ENCODE data around the gene TMTC2.
A peak's percentile ranks its signal among the peaks of the same experiment; 100 is the strongest.

The TMTC2 gene

DNA sequence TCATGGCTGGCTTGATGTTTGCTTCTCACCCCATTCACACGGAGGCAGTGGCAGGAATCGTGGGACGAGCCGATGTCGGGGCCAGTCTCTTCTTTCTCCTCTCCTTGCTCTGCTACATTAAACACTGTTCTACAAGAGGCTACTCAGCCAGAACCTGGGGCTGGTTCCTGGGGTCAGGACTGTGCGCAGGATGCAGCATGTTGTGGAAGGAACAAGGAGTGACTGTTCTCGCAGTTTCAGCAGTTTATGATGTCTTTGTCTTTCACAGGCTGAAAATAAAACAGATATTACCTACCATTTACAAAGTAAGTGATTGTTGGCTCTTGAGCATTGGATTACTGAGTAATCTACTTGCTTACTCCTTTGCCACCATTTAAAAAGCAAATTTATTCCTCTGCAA is 170.6 kb downstream of the TMTC2 start:
- no peak for FAIRE-seq

DNA sequence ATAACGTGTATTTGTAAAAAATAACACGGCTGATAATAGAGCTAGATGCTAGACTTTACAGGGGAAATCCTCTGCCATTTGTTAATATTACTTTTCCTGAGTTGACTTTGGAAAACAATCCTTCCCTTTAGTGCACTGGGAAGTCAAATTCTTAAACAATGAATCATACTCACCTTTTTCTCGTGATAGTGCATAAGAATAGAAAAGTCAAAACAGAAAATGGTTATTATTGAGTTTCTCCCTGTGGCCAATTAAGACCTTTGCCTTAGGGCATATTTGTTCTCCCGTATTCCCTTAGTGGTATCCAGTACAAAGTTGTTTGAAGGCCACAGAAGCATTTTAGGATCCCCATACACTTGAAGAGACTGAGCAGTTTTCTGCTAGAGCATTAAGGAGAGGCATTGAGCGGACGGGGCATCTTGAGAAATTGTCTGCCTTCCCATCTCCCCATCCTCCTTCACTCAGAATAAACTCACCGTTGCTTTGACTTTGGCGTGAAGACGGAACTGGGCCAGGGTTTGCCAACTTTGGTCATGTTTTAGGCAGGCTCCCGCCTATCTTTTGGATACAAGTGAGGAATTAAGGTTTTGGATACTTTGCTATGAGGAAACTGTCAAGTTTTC is 171.3 kb downstream of the TMTC2 start:
- FAIRE-seq = no peak

DNA sequence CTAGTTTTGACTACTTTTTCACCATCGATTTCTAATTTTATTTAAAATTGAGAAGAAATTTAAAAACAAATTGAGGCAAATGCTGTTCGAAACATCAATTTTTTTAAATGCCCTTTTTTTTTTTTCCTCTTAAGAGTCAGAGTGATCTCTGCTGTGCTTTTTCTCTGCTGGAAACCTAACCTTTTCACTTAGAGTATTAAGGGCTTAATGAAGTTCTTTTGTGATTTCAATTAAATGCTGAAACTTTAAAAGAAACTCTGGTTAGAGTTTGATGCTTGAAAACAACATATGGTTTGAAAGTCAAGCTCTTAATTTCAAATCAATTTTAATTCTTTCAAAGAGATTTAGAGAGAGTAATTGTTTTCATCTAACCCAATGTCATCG is 171.8 kb downstream of the TMTC2 start:
- no peak for FAIRE-seq

GRCh38 chr12:82862069-82862841 is 175.5 kb downstream of the TMTC2 start:
- FAIRE-seq = peak; percentile 27

DNA sequence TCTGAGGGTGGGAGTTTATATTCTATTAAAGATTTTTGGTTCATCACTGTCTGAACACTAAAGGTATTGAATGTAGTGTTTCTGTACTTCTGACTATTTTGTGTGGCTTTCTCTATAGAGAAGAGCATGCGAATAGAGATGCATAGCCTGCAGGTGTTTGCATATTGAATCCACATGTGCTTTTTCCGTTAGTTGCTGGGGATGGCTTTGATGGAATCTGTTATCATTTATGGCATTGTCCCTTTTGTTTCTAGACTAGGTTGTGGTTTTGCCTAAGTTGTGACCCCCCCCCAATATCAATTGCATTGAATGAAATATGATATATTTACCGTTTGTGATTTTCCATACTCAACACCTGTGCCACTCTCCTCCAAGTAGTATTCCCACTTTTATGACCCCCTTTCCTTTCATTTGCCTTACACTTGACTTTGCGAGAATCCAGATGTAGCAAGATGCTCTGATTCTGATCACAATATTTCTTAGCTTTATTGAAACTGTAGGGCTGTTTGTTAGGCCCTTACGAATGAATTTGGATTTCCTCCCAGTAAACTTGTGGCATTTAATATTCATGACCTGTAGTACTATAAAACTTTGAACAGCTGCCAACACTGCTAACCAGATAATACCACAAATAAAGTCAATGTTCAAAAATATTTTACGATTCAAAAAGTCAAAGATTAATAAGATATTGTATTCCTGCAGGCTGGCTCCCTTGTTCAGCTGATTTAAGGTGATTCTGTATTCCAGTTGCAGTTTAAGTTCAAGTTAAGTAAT is 176.4 kb downstream of the TMTC2 start:
- peak; percentile 27 for FAIRE-seq

GRCh38 chr12:82866227-82866775 is 179.6 kb downstream of the TMTC2 start:
- no peak for FAIRE-seq

- peak; percentile 90 for FAIRE-seq
Measured at GRCh38 chr12:82866946-82867345, 180.2 kb downstream of the TMTC2 start.

GRCh38 chr12:82867762-82868500 is 181.2 kb downstream of the TMTC2 start:
- FAIRE-seq = no peak

GRCh38 chr12:82870771-82871377 is 184.2 kb downstream of the TMTC2 start:
- FAIRE-seq = no peak

GRCh38 chr12:82872088-82872487 is 185.4 kb downstream of the TMTC2 start:
- no peak for FAIRE-seq

GRCh38 chr12:82873309-82873708 is 186.6 kb downstream of the TMTC2 start:
- FAIRE-seq = no peak

GRCh38 chr12:82873951-82874350 is 187.2 kb downstream of the TMTC2 start:
- peak; percentile 51 for FAIRE-seq

DNA sequence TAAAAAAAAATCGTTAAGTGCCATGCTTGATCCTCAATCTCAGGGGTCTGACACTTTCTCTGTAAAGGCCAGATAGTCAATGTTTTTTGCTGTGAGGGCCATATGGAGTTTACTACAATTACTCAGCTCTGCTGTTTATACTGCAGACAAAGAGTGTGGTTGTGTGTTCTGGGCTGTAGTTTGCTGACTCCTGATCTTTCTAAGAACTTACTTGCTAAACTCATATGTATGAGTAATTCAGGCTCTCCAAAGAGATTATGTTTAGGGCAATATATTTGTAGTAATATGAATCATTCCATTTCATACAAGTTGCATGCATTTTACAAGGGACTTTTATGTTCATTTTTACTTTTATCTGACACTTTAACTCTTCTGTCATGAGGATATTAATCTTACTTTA is 188.2 kb downstream of the TMTC2 start:
- no peak for FAIRE-seq

DNA sequence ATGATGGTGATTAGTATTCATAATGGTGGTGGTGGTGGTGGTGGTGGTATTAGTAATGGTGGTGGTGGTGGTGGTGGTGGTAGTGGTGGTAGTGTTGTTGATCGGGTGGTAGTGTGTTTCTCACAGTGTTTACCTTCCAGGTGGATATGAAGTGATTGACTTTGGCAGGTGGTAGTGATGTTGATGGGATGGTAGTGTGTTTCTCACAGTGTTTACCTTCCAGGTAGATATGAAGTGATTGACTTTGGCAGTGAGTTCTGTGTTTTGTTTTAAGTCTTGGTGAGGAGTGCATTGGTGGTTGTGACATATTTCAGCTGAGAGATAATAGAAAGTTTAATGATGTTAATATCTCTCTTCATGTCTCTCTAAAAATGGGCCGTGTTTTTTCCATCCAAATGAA is 189.4 kb downstream of the TMTC2 start:
- no peak for FAIRE-seq

GRCh38 chr12:82877963-82878362 is 191.3 kb downstream of the TMTC2 start:
- FAIRE-seq = no peak

GRCh38 chr12:82880442-82880901 is 193.8 kb downstream of the TMTC2 start:
- no peak for FAIRE-seq

DNA sequence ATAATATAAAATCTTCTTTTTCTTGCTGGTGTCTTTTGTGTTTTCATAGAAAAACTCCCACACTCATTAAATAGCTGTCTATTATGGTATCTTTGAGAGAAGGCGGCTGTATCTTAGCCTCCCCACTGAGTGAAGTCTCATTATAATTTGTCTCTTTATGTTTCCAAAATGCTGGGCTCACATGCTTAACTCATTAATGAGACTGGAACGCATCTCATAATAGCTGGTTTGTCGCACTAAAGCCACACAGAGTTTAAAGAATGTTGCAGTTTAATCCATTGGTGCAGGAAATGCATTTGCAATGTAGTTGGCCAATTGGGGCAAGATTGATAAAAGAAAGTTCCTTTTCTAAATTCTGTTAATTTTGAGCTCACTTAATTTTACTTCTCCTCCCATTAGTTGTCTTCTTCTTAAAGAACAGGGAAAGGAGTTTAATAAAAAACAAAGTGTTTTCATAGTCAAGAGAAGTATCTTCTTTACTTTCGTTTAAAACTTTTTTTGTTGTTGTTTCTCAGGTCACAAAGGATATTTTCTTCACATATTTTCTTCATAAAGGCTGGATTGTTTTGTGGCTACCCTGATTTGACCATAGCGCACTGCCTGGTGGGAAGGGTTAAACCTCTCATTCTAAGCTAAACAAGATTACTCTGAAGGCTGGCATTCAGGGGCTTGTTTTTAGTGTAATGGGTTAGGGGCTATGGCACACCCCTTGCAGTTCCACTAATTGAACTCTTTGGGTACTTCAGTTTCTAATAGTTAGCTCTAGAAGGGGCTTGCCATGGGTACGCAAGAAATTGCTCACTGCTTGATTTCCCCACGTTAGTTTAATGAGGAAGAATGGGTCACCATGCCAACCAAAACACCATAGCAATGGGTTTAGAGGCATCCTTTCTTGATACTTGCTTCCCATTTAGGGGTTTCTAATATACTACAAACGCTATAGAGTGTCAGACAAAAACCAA is 197.0 kb downstream of the TMTC2 start:
- no peak for FAIRE-seq

DNA sequence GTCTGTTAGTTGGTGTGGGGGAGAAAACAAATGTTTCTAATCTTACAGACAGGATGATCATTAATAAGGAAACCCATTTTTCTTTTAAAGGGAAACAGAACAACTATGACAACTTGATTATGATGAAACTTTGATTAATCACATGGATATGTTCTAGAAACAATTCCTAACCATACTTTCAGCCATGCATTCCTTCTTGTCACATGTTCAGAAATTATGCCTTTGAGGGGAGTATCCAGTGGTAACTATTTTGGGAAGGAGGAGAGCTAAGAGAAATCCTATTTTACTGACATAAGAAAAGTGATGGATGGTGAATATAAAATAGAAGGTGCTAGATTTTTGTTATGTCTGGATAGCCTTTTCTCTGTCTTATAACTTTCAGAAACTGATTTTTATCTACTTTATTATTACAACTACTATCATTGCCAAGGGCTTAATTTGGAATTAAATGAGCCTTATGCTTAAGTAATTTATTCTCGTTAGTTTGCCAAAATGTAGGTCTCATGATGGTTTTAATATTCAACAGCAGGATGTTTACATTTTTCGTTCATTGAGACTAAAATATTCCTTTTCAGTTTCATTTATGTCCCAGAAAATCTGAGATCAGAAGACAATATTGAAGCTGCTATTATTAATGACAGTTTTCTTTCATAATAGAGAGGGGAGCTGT is 200.1 kb downstream of the TMTC2 start:
- no peak for FAIRE-seq

DNA sequence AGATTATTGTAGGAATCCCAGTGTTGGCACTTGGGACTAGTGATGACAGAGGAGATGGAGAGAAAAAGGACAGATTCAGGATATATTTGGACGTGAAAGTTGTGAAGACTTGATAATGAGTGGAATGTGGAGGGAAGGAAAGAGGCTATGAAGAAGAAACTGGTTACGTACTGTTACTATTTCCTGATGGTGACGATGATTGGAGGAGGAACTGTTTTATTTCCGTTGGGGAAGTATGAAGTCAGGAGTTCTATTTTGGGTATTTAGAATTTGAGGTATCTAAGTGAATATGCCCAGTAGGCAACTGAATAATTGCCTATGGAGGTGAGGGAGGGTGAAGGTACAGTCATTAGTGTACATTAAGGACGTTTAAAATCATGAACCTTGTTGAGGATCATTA is 207.2 kb downstream of the TMTC2 start:
- no peak for FAIRE-seq

- no peak for FAIRE-seq
Measured at GRCh38 chr12:82896277-82896676, 209.6 kb downstream of the TMTC2 start.

DNA sequence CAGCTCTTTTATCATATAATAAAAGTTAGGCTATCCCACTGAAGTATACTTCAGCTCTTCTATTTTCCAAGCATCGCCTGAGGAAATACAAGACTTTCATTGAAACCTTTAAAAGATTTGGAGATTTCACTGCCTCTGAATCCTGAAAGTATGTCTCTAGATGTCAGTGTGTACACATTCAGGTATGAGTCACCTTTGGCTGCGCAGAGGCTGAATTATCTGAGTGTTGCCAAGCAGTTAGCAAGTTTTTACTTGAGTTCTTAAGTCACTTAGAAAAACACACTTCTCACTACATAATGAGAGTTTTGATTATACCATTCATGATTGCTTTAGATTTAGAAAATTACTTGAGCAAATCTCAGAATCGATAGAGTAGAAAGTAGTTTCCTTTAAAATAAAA is 210.3 kb downstream of the TMTC2 start:
- peak; percentile 96 for FAIRE-seq
